Right forelimb (tissue), 1 donor: Measurements from ENCODE around the gene IFNGR2.
"Not testable (repeated sequence)": the region's sequence is repeated elsewhere in the genome, so short reads cannot be mapped to it uniquely, and the experiment has no call there.

Experiments used
- DNase-seq: peaks from one replicate; pipeline ENCODE4 v3.0.0-alpha.2; 2018

IFNGR2 gene

GRCh38 chr21:33378081-33378480 is 25.1 kb upstream of the IFNGR2 start:
- no peak for DNase-seq

GRCh38 chr21:33379934-33380333 is 23.3 kb upstream of the IFNGR2 start:
- not testable (repeated sequence) for DNase-seq

GRCh38 chr21:33380483-33380998 is 22.7 kb upstream of the IFNGR2 start:
- DNase-seq, result peak; percentile 77

- DNase-seq, result not testable (repeated sequence)
These were observed 21.8 kb upstream of the IFNGR2 start for GRCh38 chr21:33381381-33381780.

- DNase-seq, result no peak
These were observed 19.9 kb upstream of the IFNGR2 start for GRCh38 chr21:33383056-33383888.

GRCh38 chr21:33384841-33385331 is 18.3 kb upstream of the IFNGR2 start:
- DNase-seq, result no peak

GRCh38 chr21:33386222-33386784 is 16.9 kb upstream of the IFNGR2 start:
- no peak for DNase-seq

GRCh38 chr21:33387294-33387693 is 15.9 kb upstream of the IFNGR2 start:
- no peak for DNase-seq

GRCh38 chr21:33388188-33388587 is 15.0 kb upstream of the IFNGR2 start:
- DNase-seq, result no peak

- no peak for DNase-seq
These were observed 12.7 kb upstream of the IFNGR2 start for GRCh38 chr21:33390479-33390878.

GRCh38 chr21:33391656-33392055 is 11.6 kb upstream of the IFNGR2 start:
- no peak for DNase-seq

GRCh38 chr21:33392284-33392985 is 10.8 kb upstream of the IFNGR2 start:
- no peak for DNase-seq

GRCh38 chr21:33393348-33393747 is 9.9 kb upstream of the IFNGR2 start:
- no peak for DNase-seq

GRCh38 chr21:33394260-33394659 is 9.0 kb upstream of the IFNGR2 start:
- DNase-seq, result no peak

GRCh38 chr21:33395891-33396331 is 7.3 kb upstream of the IFNGR2 start:
- DNase-seq, result no peak

- DNase-seq, result no peak
These were observed 6.8 kb upstream of the IFNGR2 start for GRCh38 chr21:33396436-33396835.

- no peak for DNase-seq
These were observed 6.3 kb upstream of the IFNGR2 start for GRCh38 chr21:33396951-33397350.

GRCh38 chr21:33397717-33398116 is 5.5 kb upstream of the IFNGR2 start:
- no peak for DNase-seq

- no peak for DNase-seq
These were observed 4.9 kb upstream of the IFNGR2 start for GRCh38 chr21:33398361-33398760.

GRCh38 chr21:33401630-33401992 is 1.6 kb upstream of the IFNGR2 start:
- no peak for DNase-seq

GRCh38 chr21:33402001-33402979 is 923 bp upstream of the IFNGR2 start:
- peak; percentile 83 for DNase-seq
